ENCODE data around the gene RFLNA. TPM values are rescaled to one million over a fixed set of nuclear protein-coding genes. Genes with fewer than 3 reads are reported as not detected.

The RFLNA gene
- total RNA-seq, 1 donor from 2014 or later = 36.9 TPM

- Mint-ChIP-seq H3K9me3 (ENCODE audit: unreplicated experiment) (peaks cover 14% of the 10 kb centered on the region), H3K4me1 (ENCODE audit: low read depth, unreplicated experiment) (peaks cover 49% of the 10 kb centered on the region), H3K27ac (ENCODE audit: unreplicated experiment) (peak overlapping the region; percentile 73), H3K36me3 (ENCODE audit: unreplicated experiment) (no peaks in the 10 kb centered on the region), H3K4me3 (ENCODE audit: unreplicated experiment) (peak overlapping the region; percentile 55), H3K27me3 (ENCODE audit: unreplicated experiment) (peaks cover 6% of the 10 kb centered on the region)
- no peak for TF ChIP-seq CTCF (IDR thresholded peaks at IDR 0.05; ENCODE audit: partially characterized antibody, unreplicated experiment)
- DNase-seq = no peak
These were observed 1.4 kb upstream of the RFLNA start for GRCh38 chr12:124293286-124294003.

- H3K27ac Mint-ChIP-seq (ENCODE audit: unreplicated experiment) = peak overlapping the region; percentile 55
- peak; percentile 30 for DNase-seq
- peaks cover 34% of the 10 kb centered on the region for H3K4me1 Mint-ChIP-seq (ENCODE audit: low read depth, unreplicated experiment)
- H3K4me3 Mint-ChIP-seq (ENCODE audit: unreplicated experiment) = peak overlapping the region; percentile 90
- H3K27me3 Mint-ChIP-seq (ENCODE audit: unreplicated experiment) = peaks cover 6% of the 10 kb centered on the region
- TF ChIP-seq CTCF (IDR thresholded peaks at IDR 0.05; ENCODE audit: partially characterized antibody, unreplicated experiment) = no peak
- H3K9me3 Mint-ChIP-seq (ENCODE audit: unreplicated experiment) = peaks cover 15% of the 10 kb centered on the region
- no peaks in the 10 kb centered on the region for H3K36me3 Mint-ChIP-seq (ENCODE audit: unreplicated experiment)
These were observed 652 bp downstream of the RFLNA start for GRCh38 chr12:124295431-124296058.

- peaks cover 18% of the 10 kb centered on the region for H3K9me3 Mint-ChIP-seq (ENCODE audit: unreplicated experiment)
- no peaks in the 10 kb centered on the region for H3K36me3 Mint-ChIP-seq (ENCODE audit: unreplicated experiment)
- H3K4me3 Mint-ChIP-seq (ENCODE audit: unreplicated experiment) = peak overlapping the region; percentile 90
- H3K27me3 Mint-ChIP-seq (ENCODE audit: unreplicated experiment) = peaks cover 10% of the 10 kb centered on the region
- H3K27ac Mint-ChIP-seq (ENCODE audit: unreplicated experiment) = peak overlapping the region; percentile 17
- DNase-seq = peak; percentile 20
- H3K4me1 Mint-ChIP-seq (ENCODE audit: low read depth, unreplicated experiment) = peaks cover 36% of the 10 kb centered on the region
- no peak for TF ChIP-seq CTCF (IDR thresholded peaks at IDR 0.05; ENCODE audit: partially characterized antibody, unreplicated experiment)
These were observed 1.5 kb downstream of the RFLNA start for GRCh38 chr12:124296295-124296915.

- Mint-ChIP-seq H3K27ac (ENCODE audit: unreplicated experiment) (peak overlapping the region; percentile 17), H3K4me1 (ENCODE audit: low read depth, unreplicated experiment) (peaks cover 33% of the 10 kb centered on the region), H3K36me3 (ENCODE audit: unreplicated experiment) (no peaks in the 10 kb centered on the region), H3K27me3 (ENCODE audit: unreplicated experiment) (peaks cover 10% of the 10 kb centered on the region), H3K9me3 (ENCODE audit: unreplicated experiment) (peaks cover 16% of the 10 kb centered on the region), H3K4me3 (ENCODE audit: unreplicated experiment) (peak overlapping the region; percentile 90)
- TF ChIP-seq CTCF (IDR thresholded peaks at IDR 0.05; ENCODE audit: partially characterized antibody, unreplicated experiment) = no peak
- DNase-seq = peak; percentile 13
These were observed 2.0 kb downstream of the RFLNA start for GRCh38 chr12:124296916-124297351.

Data from glutamatergic neuron (in vitro differentiated cells).